ENCODE results near the gene ANO6. TPM values are rescaled to one million over a fixed set of nuclear protein-coding genes. Genes with fewer than 3 reads are reported as not detected.

ANO6 gene
- total and polyA plus RNA-seq, 2 of the 4 experiments (the other 2 are of a cell fraction) = 21.6 to 41.0 TPM

DNA sequence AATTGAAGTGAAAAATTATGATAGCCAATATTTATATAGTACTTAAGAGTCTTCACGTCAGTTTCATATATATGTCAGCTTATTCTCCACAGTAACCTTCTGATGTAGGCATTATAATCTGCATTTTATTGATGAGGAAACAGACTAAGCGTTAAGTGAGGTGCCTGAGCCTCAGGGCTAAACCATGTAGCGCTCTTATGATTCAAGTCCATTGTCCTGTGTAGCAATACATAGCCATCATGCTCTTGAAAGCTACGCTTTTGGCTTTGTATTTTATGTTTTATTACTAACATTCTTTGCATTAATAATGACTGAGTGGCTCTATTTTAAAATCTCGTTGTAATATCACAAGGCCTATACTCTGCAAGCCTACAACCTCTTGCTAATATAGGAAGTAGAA, 79.0 kb downstream of the ANO6 start (continued):
- no peak for TF ChIP-seq MXI1 (IDR thresholded peaks at IDR 0.05; ENCODE audit: borderline replicate concordance, low read depth, low read length)

DNA sequence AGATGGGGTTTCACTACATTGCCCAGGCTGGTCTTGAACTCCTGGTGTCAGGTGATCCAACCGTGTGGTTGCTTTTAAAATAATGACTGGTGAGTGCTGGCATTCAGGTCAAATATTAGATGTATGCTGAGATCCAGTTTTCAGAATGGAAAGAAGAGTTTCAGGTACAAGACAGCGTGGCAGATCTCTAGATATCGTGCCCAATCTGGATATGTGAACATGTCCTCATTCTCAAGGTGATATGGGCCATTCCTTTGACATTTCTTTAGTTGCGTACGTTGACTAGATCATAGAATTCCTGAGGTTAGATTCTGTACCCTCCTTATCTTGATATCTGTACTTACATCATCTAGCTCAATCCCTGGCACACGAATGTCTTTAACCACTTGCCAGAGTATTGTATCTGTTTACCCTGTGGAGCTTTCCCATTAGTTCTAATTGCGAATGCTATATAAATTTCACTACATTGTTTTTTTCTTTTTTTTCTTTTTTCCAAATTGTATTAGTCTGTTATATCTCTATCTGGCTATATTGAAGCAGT, 80.2 kb downstream of the ANO6 start:
- no peak overlapping the region for H2BK15ac ChIP-seq (ENCODE audit: low read depth, low read length)
- H2AFZ ChIP-seq (replicated peaks; ENCODE audit: low read length, poor library complexity) = no peak overlapping the region
- no peak overlapping the region for H2BK5ac ChIP-seq (ENCODE audit: low read depth, low read length, poor library complexity, severe bottlenecking)
- DNase-seq (no peak), ATAC-seq (ENCODE audit: low read depth) (no peak)
- no peak overlapping the region for H3K4ac ChIP-seq (ENCODE audit: low read depth, low read length)
- peaks cover 9 to 58% of the 10 kb centered on the region in 2 experiments for H3K79me1 ChIP-seq (ENCODE audit: low read depth in 1 of 2, low read length in 2 of 2)
- intact Hi-C loops (cut with micrococcal nuclease) = loop anchor here (5.0 kb wide), 1 partner anchor 51 kb away; no protein-coding TSS in a partner anchor
- peaks cover 2% of the 10 kb centered on the region; the same call in 1 of the 2 replicates for H3K4me1 ChIP-seq (ENCODE audit: control insufficient read depth, insufficient read depth, low read length)
- H2BK20ac ChIP-seq (ENCODE audit: low read depth, low read length) = no peak overlapping the region
- H3K4me3 ChIP-seq (ENCODE audit: insufficient read depth, low read depth, low read length) = no peak overlapping the region
- H4K5ac ChIP-seq (ENCODE audit: low read depth, low read length) = no peak overlapping the region
- H3K4me2 ChIP-seq (ENCODE audit: low read depth, low read length) = no peak overlapping the region
- peaks cover 5% of the 10 kb centered on the region for H3K9me1 ChIP-seq (ENCODE audit: insufficient read depth, low read length)
- H3K9ac ChIP-seq (ENCODE audit: low read depth, low read length) = no peak overlapping the region
- no peaks in the 10 kb centered on the region for H3K27me3 ChIP-seq (ENCODE audit: control insufficient read depth, insufficient read depth, low read length)
- H2AK9ac ChIP-seq (replicated peaks; ENCODE audit: low read depth, low read length, poor library complexity) = no peak overlapping the region
- no peak overlapping the region for H3K18ac ChIP-seq (ENCODE audit: low read depth, low read length)
- no peaks in the 10 kb centered on the region for H3K9me3 ChIP-seq (ENCODE audit: control insufficient read depth, insufficient read depth, low read length)
- ChIA-PET CTCF (no interaction called here), POLR2A (ENCODE audit: unreplicated experiment) (no interaction called here)
- H3K56ac ChIP-seq (ENCODE audit: extremely low read depth, insufficient read depth, low read length) = no peak overlapping the region
- H4K20me1 ChIP-seq (ENCODE audit: insufficient read depth, low read length) = peaks cover 4% of the 10 kb centered on the region; the same call in 1 of the 2 replicates
- H4K91ac ChIP-seq (ENCODE audit: insufficient read depth, low read depth, low read length) = no peak overlapping the region
- no peak overlapping the region for H2BK120ac ChIP-seq (ENCODE audit: low read depth, low read length)
- H3K36me3 ChIP-seq (ENCODE audit: control insufficient read depth, insufficient read depth, low read length) = no peaks in the 10 kb centered on the region
- H2AK5ac ChIP-seq (ENCODE audit: low read depth, low read length) = no peak overlapping the region
- peak overlapping the region; percentile 6; the same call in 1 of the 2 replicates for H3K23ac ChIP-seq (ENCODE audit: low read depth, low read length)
- BruUV-seq (replicated peaks) = no TSS peak
- no peak overlapping the region for H3K14ac ChIP-seq (replicated peaks; ENCODE audit: low read depth, low read length)
- no peak overlapping the region for H4K8ac ChIP-seq (ENCODE audit: low read depth in 2 of 2, low read length in 2 of 2)
- no peak overlapping the region for H3K27ac ChIP-seq (ENCODE audit: insufficient read depth, low read length)
- in situ Hi-C loops (cut with MboI; ENCODE audit: low sequenced_read_pairs) = no loop called here
- 100% methylated on average over 2 of the region's 7 CpGs; no CpG with 5 or more reads in 1 of the 2 experiments for WGBS, 2 experiments (ENCODE audit: extremely low coverage in 2 of 2, insufficient read length in 1 of 2)
- dilution Hi-C loops (cut with HindIII; ENCODE audit: low sequenced_read_pairs, unreplicated experiment) = no loop called here
- TF ChIP-seq FOS (IDR thresholded peaks at IDR 0.05; ENCODE audit: low read depth, low read length) = no peak
- no peak for TF ChIP-seq SMC3 (IDR thresholded peaks at IDR 0.05; ENCODE audit: low read depth, low read length)
- TF ChIP-seq NFE2L2 (IDR thresholded peaks at IDR 0.05; ENCODE audit: low read depth, low read length) = no peak
- no peak for TF ChIP-seq RFX5 (IDR thresholded peaks at IDR 0.05; ENCODE audit: low read depth, low read length)
- TF ChIP-seq, protein P1, sequence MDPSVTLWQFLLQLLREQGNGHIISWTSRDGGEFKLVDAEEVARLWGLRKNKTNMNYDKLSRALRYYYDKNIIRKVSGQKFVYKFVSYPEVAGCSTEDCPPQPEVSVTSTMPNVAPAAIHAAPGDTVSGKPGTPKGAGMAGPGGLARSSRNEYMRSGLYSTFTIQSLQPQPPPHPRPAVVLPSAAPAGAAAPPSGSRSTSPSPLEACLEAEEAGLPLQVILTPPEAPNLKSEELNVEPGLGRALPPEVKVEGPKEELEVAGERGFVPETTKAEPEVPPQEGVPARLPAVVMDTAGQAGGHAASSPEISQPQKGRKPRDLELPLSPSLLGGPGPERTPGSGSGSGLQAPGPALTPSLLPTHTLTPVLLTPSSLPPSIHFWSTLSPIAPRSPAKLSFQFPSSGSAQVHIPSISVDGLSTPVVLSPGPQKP (IDR thresholded peaks at IDR 0.05; ENCODE audit: borderline replicate concordance, low read depth, low read length) = no peak
- no peak for TF ChIP-seq RCOR1 (IDR thresholded peaks at IDR 0.05; ENCODE audit: insufficient replicate concordance, low read length)
- no peak for TF ChIP-seq MAZ (IDR thresholded peaks at IDR 0.05; ENCODE audit: borderline replicate concordance, low read depth, low read length)
- no peak for TF ChIP-seq POLR2A (IDR thresholded peaks at IDR 0.05; ENCODE audit: low read depth, low read length)
- TF ChIP-seq, protein P2, sequence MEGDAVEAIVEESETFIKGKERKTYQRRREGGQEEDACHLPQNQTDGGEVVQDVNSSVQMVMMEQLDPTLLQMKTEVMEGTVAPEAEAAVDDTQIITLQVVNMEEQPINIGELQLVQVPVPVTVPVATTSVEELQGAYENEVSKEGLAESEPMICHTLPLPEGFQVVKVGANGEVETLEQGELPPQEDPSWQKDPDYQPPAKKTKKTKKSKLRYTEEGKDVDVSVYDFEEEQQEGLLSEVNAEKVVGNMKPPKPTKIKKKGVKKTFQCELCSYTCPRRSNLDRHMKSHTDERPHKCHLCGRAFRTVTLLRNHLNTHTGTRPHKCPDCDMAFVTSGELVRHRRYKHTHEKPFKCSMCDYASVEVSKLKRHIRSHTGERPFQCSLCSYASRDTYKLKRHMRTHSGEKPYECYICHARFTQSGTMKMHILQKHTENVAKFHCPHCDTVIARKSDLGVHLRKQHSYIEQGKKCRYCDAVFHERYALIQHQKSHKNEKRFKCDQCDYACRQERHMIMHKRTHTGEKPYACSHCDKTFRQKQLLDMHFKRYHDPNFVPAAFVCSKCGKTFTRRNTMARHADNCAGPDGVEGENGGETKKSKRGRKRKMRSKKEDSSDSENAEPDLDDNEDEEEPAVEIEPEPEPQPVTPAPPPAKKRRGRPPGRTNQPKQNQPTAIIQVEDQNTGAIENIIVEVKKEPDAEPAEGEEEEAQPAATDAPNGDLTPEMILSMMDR (conservative IDR thresholded peaks at IDR 0.05; ENCODE audit: low read depth, low read length) = no peak
- no peak for TF ChIP-seq CEBPB (IDR thresholded peaks at IDR 0.05; ENCODE audit: low read depth, low read length)
- no peak for TF ChIP-seq RAD21 (IDR thresholded peaks at IDR 0.05; ENCODE audit: low read length)
- no peak for TF ChIP-seq CHD1 (IDR thresholded peaks at IDR 0.05; ENCODE audit: low read depth, low read length)
- TF ChIP-seq MAFK (IDR thresholded peaks at IDR 0.05; ENCODE audit: low read depth, low read length) = no peak
- no peak for TF ChIP-seq MXI1 (IDR thresholded peaks at IDR 0.05; ENCODE audit: borderline replicate concordance, low read depth, low read length)
- TF ChIP-seq BHLHE40 (IDR thresholded peaks at IDR 0.05; ENCODE audit: low read depth, low read length) = no peak

Measured in IMR-90 (cell line).